ENCODE measurements around the gene MAST3.

GRCh38 chr19:18059297-18059696 is 38.3 kb upstream of the MAST3 start:
- TF ChIP-seq POLR2A (IDR thresholded peaks at IDR 0.05) (no peak), CTCF (IDR thresholded peaks at IDR 0.05) (no peak)
